Limb (tissue), 2 donors: ENCODE results near the gene TMCO4.

Experiments used
- DNase-seq, 2 donors: peaks; one replicate each; pipeline ENCODE4 v3.0.0-alpha.2; 2016; ENCODE audit errors: extremely low spot score in 2 of 2

Gene TMCO4

DNA sequence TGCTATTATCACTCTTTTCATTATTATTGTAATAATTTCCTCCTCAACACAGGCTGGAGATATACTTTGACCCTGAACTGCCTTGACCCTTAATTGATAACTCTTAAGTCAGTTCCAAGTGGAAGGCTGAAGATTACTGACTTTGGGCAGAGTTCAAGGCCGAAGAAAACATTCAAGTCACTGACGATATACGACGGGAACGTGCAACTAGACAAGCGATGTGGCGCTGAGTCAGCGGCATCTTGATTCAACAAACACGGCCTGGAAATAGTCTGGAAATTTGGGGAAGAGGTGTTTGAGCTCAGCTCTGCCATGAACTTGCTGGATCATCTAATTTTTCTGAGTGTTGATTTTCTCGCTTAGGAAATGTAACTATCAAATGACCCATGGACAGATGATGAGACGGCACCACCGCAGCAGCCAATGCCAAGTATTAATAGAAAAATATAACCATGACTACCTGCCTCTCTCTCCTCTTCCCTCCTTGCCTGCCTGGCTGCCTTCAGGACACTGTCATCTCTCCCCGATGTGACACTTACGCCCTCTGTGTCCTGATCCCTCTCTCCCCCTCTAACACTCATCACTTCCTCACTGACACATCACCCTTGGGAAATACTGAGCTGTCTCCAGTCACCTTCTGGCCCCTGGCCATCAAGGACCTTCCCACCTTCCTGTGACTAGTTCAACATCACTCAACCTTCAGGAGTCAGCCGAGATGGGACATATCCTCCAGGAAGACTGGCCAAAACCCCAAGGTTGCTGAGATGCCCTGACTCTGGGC is 49.4 kb downstream of the TMCO4 start:
- DNase-seq = no peak

- DNase-seq = no peak
Measured at GRCh38 chr1:19749685-19750084, 50.0 kb downstream of the TMCO4 start.

DNA sequence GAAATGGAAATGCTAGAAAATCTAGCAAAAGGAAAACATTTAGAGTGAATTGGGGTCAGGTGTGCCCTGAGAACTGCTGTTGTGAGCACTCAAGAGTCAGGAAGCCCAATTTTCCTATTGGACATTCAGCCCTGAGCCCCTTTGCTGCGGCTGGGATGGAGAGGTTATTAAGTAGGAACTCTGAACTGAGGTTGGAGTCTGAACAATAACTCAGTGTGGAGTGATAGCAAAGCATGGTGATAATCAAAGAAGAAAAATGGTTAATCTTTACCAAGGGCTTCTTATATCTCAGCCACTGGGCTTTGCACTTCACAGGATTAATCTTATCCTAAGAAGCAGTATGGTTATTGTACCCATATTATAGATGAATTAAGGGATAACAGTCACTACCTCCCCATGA is 52.0 kb downstream of the TMCO4 start:
- no peak for DNase-seq

DNA sequence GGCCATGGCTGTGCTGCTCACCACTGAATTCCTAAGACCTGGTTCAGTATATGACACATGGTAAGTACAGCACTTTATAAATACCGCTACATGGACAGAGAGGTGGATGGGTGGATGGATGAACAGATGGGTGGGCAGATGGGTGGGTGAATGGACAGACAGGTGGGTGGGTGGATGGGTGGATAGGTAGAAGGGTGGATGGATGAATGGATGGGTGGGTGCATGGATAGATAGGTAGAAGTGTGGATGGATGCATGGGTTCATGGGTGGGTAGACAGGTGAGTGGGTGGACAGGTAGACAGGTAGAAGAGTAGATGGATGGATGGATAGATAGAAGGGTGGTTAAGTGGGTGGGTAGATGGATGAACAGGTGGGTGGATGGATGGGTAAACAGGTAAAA is 54.8 kb downstream of the TMCO4 start:
- no peak for DNase-seq

DNA sequence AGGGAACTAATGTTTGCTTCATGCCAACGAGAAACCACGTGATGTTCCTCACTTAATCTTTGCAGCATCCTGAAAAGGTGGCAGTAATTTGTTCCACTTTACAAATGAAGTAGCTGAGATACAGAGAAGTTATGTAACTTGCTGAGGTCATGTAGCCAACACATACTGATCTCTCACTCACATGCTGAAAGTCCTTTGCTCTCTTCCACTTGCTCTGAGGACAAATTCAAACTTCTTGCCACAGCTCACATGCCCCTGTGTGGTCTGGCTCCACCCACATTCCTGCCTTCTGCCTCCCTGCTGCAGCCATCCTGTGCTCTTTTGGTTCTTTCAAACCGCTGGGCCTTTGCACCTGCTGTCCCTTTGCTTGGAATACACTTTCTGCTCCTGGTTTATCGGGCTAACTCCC is 55.4 kb downstream of the TMCO4 start:
- no peak for DNase-seq

DNA sequence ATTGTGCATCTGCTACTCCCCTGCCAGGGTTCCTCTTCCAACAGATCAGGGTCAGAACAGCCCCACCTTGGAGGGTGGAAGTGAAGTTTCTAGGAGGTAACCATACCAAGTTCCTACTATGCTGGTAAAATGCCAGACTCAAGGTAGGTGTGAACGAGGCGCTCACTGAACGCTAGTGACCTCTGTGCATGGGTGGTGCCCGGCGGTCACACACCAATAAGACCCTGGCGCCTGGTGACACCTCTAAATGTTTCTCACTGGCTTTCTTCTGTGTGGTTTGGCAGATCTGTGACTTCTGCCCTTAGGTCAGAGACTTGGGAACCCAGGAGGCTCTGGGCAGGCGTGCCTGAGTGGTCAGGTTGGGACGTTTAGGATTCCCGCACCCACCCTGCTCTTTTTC is 55.9 kb downstream of the TMCO4 start:
- no peak for DNase-seq

- no peak for DNase-seq
Measured at GRCh38 chr1:19743180-19743579, 56.5 kb downstream of the TMCO4 start.

GRCh38 chr1:19739628-19740027 is 60.1 kb downstream of the TMCO4 start:
- DNase-seq = no peak

GRCh38 chr1:19738669-19739068 is 61.0 kb downstream of the TMCO4 start:
- no peak for DNase-seq

GRCh38 chr1:19738076-19738475 is 61.6 kb downstream of the TMCO4 start:
- DNase-seq = no peak

GRCh38 chr1:19737104-19737825 is 62.5 kb downstream of the TMCO4 start:
- DNase-seq = no peak

- DNase-seq = peak in 1 of 2 donors; percentile 57
Measured at GRCh38 chr1:19735440-19736127, 64.1 kb downstream of the TMCO4 start.

GRCh38 chr1:19734472-19734999 is 65.2 kb downstream of the TMCO4 start:
- no peak for DNase-seq

DNA sequence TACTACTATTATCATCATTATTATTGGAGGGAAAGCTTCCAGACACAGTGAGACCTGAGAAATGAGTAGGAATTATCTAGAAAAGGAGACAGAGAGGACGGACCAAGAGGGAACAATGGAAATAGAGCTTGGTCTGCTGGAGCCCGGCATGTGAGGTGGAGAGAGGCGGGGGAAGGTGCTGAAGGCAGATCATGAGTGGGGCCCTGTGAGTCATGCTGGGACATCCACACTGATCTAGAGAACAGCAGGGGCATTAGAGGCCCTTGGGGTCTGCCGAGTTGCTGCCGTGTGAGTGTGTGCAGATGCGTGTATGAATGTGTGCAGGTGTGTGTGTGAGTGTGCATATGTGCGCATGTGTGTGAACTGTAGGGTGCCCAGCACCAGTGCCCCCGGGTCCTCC is 65.7 kb downstream of the TMCO4 start:
- DNase-seq = no peak

DNA sequence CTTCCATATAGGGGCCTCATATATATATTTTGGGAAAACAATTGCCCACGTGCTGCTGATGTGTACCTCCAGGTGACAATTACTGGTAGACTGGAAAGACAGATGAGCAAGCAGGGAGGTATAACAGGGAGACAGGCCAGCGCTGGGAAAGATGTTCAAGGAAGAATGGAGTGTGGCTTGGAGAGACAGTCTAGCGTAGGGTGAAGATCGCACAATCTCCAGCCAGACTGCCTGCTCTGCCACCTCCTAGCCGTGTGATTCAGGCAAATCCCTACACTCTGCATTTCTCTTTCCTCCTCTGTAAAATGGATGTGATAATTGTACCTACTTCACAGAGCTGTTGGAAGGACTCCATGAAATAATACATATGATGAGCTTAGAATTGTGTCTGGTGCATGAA is 66.1 kb downstream of the TMCO4 start:
- DNase-seq = no peak

DNA sequence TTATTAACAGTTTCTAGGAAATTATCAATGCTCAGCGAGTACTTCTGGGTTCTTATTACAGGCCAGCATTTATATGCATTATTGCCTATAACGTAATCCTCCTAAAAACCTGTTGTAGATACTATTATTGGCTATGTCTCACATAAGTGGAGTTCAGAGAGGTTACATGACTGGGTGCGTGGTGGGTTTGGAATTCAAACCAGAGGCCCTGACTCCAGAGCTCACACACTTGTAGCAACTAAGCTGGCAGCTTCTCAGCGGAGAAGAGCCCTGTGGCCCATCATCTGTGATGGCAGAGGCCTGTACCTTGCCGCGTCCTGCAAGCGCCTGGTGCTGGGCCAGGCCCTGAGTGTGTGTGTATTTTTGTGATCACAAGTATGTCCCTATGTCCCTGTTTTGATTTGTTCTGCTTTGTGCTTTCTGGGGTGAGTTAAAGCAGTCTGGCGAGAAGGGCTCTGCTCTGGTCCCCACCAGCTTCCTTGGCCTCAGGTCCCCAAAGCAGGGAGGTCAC is 68.3 kb downstream of the TMCO4 start:
- DNase-seq = no peak

DNA sequence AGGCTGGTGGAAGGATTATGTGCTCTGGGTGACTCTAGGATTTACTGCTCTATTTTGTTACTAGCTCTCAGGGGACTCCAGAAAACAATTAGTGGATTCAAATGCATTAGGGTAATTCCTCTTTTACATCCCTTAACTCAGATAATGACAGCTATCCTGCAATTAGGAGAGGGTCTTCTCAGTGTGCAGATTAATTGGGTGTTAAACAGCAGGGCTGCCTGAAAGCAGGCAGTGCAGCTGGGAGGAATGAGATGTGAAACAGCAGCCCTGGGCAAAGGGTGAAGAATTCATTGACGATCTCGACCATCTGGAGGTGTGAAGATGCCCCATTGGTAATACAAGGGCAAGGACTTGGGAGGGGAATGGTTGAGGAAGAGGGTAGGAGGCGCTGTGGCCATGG is 68.9 kb downstream of the TMCO4 start:
- no peak for DNase-seq

- DNase-seq = no peak
Measured at GRCh38 chr1:19730232-19730631, 69.5 kb downstream of the TMCO4 start.

- no peak for DNase-seq
Measured at GRCh38 chr1:19728413-19729145, 71.1 kb downstream of the TMCO4 start.

GRCh38 chr1:19725606-19726005 is 74.1 kb downstream of the TMCO4 start:
- DNase-seq = no peak

GRCh38 chr1:19723874-19724273 is 75.8 kb downstream of the TMCO4 start:
- DNase-seq = no peak
